T-cell (primary cell): Measurements from ENCODE around the gene ENOX1. TPM values are rescaled to one million over a fixed set of nuclear protein-coding genes. Genes with fewer than 3 reads are reported as not detected.

Experiments
- ATAC-seq, 4 experiments: fragments of 200-7000 bp in 3 of 4; fragments of 150-1000 bp in 1 of 4; cut with Tn5 transposase; replicated peaks in 1 of 4; 1 replicate in 3 of 4; 2 replicates in 1 of 4; pipeline ENCODE4 v1.10.0; 2021; ENCODE audit warnings: moderate library complexity in 3 of 4, mild to moderate bottlenecking in 2 of 4, moderate number of reproducible peaks in 1 of 4
- CTCF ChIA-PET, 2 donors: fragments of 300-600 bp; sonication (Branson Sonifier 250); formaldehyde crosslinking; loops; one replicate each; lab custom pipeline; 2022; ENCODE audit warnings: antibody characterized with exemption in 2 of 2; lab: Charles Lee
- POLR2A ChIA-PET, 2 donors: fragments of 300-600 bp; sonication (Branson Sonifier 250); formaldehyde crosslinking; loops; one replicate each; lab custom pipeline; 2022; ENCODE audit warnings: antibody characterized with exemption in 2 of 2; lab: Charles Lee
- DNase-seq, 35 experiments: peaks; one replicate each; pipeline versions ENCODE4 v3.0.0 to v3.0.0-alpha.2; 2013 to 2023
- H3K27ac ChIP-seq: one replicate; pipeline ENCODE4 v1.5.1; 2013; ENCODE audit warnings: low read length
- H3K27me3 ChIP-seq, 2 experiments: replicated peaks in 1 of 2; 1 replicate in 1 of 2; 2 replicates in 1 of 2; pipeline versions ENCODE4 v1.6.1 to v1.7.0; 2013; ENCODE audit warnings: low read length in 1 of 2, mixed read lengths in 1 of 2; ENCODE audit not compliant: control insufficient read depth in 2 of 2, insufficient read depth in 2 of 2; ENCODE audit errors: extremely low read depth in 1 of 2
- H3K36me3 ChIP-seq, 2 donors: 1 replicate in 1 of 2; 2 replicates in 1 of 2; pipeline versions ENCODE4 v1.6.1 to v1.7.0; 2013; ENCODE audit warnings: low read length in 1 of 2; ENCODE audit not compliant: control insufficient read depth in 2 of 2, insufficient read depth in 1 of 2; ENCODE audit errors: extremely low read depth in 1 of 2
- H3K4me1 ChIP-seq, 2 experiments: 1 replicate in 1 of 2; 2 replicates in 1 of 2; pipeline versions ENCODE4 v1.6.1 to v1.7.0; 2013; ENCODE audit warnings: low read length in 2 of 2, mixed read lengths in 1 of 2; ENCODE audit not compliant: insufficient read depth in 2 of 2, control insufficient read depth in 1 of 2; ENCODE audit errors: extremely low read depth in 1 of 2
- H3K4me3 ChIP-seq, 2 donors: 1 replicate in 1 of 2; 2 replicates in 1 of 2; pipeline versions ENCODE4 v1.5.1 to v1.7.0; 2013; ENCODE audit warnings: mild to moderate bottlenecking in 2 of 2, low read length in 1 of 2, moderate library complexity in 1 of 2; ENCODE audit not compliant: control insufficient read depth in 1 of 2; ENCODE audit errors: extremely low read depth in 1 of 2
- H3K9me3 ChIP-seq: 2 replicates; pipeline ENCODE4 v1.7.0; 2013
- H3K27ac Mint-ChIP-seq, 2 donors: one replicate each; pipeline ENCODE4 v1.8.0; 2020 to 2021; ENCODE audit warnings: mild to moderate bottlenecking in 2 of 2, mixed read lengths in 2 of 2
- H3K27me3 Mint-ChIP-seq, 2 donors: one replicate each; pipeline ENCODE4 v1.8.0; 2021 to 2022; ENCODE audit warnings: mixed read lengths in 2 of 2
- H3K36me3 Mint-ChIP-seq: one replicate; pipeline ENCODE4 v1.8.0; 2021; ENCODE audit warnings: mixed read lengths
- H3K4me1 Mint-ChIP-seq, 3 donors: one replicate each; pipeline ENCODE4 v1.8.0; 2020 to 2022; ENCODE audit warnings: mixed read lengths in 3 of 3, mild to moderate bottlenecking in 1 of 3
- H3K4me3 Mint-ChIP-seq, 3 donors: one replicate each; pipeline ENCODE4 v1.8.0; 2020 to 2022; ENCODE audit warnings: mild to moderate bottlenecking in 3 of 3, mixed read lengths in 3 of 3, moderate library complexity in 3 of 3
- H3K9me3 Mint-ChIP-seq, 3 donors: one replicate each; pipeline ENCODE4 v1.8.0; 2020 to 2022; ENCODE audit warnings: mixed read lengths in 3 of 3
- WGBS: methylation state at CpG from one replicate; pipeline ENCODE4 v1.1.5; 2013; ENCODE audit warnings: missing lambda C conversion rate; ENCODE audit not compliant: insufficient coverage; 5-methylcytosine and 5-hydroxymethylcytosine counted together
- total RNA-seq, 35 experiments: library from RNA in 6 of 35; stranded (reverse) in 6 of 35; fragments of 120-200 nt in 1 of 35; gene quantifications; one replicate each; pipeline versions ENCODE4 v1.2.1 to v1.2.4 and lab custom pipeline; 2013 to 2026

ENOX1 gene
- total RNA-seq, 5 donors from 2014 or later (not counting 1 experiment from before 2014, with no cell fraction given): 0.10 TPM; not detected in 4

DNA sequence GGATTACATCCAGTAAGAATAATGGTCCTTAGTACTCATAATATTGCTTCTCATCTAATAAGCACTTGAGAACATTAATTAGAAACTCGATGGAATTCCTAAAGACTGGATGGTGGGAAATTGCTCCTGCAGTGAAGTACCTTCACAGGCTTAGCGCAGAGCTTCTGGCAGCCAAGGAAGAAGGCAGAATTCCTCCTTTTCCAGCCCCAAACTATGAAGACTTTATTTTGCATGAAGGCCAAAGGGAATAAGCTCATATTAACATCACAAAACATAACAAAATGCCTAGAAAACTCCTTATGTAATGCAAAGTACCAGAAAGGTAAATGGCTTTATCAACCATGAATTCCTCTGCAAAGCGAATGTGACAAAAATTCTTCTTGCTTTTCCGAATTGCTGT lies 427.2 kb downstream of the ENOX1 start:
- no peak for ATAC-seq

DNA sequence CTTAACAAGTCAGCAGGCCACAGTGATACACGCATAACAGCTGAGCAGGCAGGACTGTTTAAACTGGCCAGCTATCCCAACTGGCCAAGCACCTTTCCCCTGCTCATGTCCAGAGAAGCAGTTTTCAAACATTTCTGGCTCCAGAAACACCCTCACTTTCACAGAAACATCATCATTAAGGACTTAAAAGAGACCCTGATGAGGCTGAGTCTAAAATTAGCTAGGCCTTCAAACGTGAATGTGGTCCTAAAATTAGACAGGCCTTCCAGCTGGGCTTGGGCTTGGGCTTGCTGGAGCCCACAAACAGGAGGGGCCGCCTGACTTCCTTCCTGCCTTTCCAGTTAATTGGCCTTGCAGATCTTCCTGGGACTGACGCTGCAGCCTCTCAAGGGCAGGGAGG lies 429.2 kb downstream of the ENOX1 start:
- Mint-ChIP-seq H3K4me3 (no peak overlapping the region), H3K9me3 (no peaks in the 10 kb centered on the region), H3K27ac (no peak overlapping the region), H3K4me1 (peaks cover 0 to 5% (median 2%) of the 10 kb centered on the region in 3 donors), H3K27me3 (no peaks in the 10 kb centered on the region), H3K36me3 (no peaks in the 10 kb centered on the region)
- ChIA-PET POLR2A (interaction anchor here in 1 of 2 donors (0.6 kb wide), 1 partner anchor 228 kb away, joined by 3 read pairs; no protein-coding TSS in a partner anchor), CTCF (no interaction called here)
- no peak for ATAC-seq
- 71% methylated on average over 2 of the region's 4 CpGs for WGBS
- Histone ChIP-seq H3K9me3 (no peaks in the 10 kb centered on the region), H3K4me1 (no peaks in the 10 kb centered on the region), H3K4me3 (no peak overlapping the region), H3K27ac (no peak overlapping the region), H3K27me3 (no peaks in the 10 kb centered on the region), H3K36me3 (no peaks in the 10 kb centered on the region)
- no peak for DNase-seq

More for the DNA sequence above, 427.2 kb downstream of the ENOX1 start:
- H3K27me3 ChIP-seq: no peaks in the 10 kb centered on the region
- DNase-seq: no peak
- H3K4me1 Mint-ChIP-seq: peaks cover 0 to 5% (median 2%) of the 10 kb centered on the region in 3 donors
- H3K27ac Mint-ChIP-seq: no peak overlapping the region
- 80% methylated on average over 1 of the region's 4 CpGs for WGBS
- H3K4me3 ChIP-seq: no peak overlapping the region
- no peak overlapping the region for H3K27ac ChIP-seq
- ChIA-PET POLR2A (no interaction called here), CTCF (no interaction called here)
- no peaks in the 10 kb centered on the region for H3K27me3 Mint-ChIP-seq
- H3K36me3 ChIP-seq: no peaks in the 10 kb centered on the region
- H3K4me3 Mint-ChIP-seq: no peak overlapping the region
- no peaks in the 10 kb centered on the region for H3K36me3 Mint-ChIP-seq
- no peaks in the 10 kb centered on the region for H3K9me3 ChIP-seq
- no peaks in the 10 kb centered on the region for H3K9me3 Mint-ChIP-seq
- no peaks in the 10 kb centered on the region for H3K4me1 ChIP-seq

DNA sequence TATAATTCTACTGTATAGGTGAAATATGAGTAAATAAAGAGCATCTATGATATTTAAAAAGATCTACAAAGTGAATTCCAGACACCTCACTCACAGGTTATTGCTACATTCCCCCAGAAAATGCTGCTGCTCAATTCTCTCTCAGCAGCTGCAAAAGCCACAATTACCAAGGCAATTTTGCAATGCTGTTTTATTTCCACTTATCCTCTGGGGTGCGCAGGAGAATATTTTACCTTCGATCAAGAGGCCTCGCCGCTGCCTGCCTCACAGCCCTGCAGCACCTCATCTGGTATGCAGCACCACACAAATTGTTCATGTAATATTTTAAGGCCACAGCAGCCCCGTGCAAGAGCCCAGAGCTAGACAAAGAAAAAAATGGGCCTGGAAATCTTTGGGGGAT lies 430.2 kb downstream of the ENOX1 start:
- ATAC-seq: no peak
- Histone ChIP-seq H3K27me3 (no peaks in the 10 kb centered on the region), H3K9me3 (no peaks in the 10 kb centered on the region), H3K27ac (no peak overlapping the region), H3K36me3 (no peaks in the 10 kb centered on the region), H3K4me1 (no peaks in the 10 kb centered on the region), H3K4me3 (no peak overlapping the region)
- no peak overlapping the region for H3K27ac Mint-ChIP-seq
- H3K9me3 Mint-ChIP-seq: no peaks in the 10 kb centered on the region
- H3K27me3 Mint-ChIP-seq: peaks cover 0 to 3% of the 10 kb centered on the region in 2 donors
- CTCF ChIA-PET: no interaction called here
- peaks cover 0 to 5% (median 2%) of the 10 kb centered on the region in 3 donors for H3K4me1 Mint-ChIP-seq
- no peak for DNase-seq
- POLR2A ChIA-PET: no interaction called here
- H3K4me3 Mint-ChIP-seq: no peak overlapping the region
- WGBS: 78% methylated on average over 5 of the region's 5 CpGs
- no peaks in the 10 kb centered on the region for H3K36me3 Mint-ChIP-seq

DNA sequence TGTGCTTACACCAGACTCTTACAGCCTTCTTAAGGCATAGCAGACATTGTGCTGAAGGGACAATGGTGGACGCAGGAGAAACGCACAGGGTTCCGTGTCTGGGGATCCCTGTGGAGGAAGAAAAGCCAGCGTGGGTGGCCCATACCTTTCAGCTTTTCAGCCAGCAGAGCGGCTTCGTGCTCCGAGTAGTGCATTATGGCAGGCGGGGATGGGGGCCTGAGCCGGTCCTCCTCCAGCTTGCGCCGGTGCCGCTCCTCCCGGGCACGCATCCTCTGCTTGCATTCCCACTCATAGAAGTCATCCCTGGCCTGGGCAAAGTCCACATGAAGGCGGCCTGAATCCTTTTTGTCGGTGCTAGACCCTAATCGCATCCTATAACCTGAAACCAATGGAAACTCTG lies 431.0 kb downstream of the ENOX1 start:
- Mint-ChIP-seq H3K9me3 (no peaks in the 10 kb centered on the region), H3K4me3 (no peak overlapping the region), H3K27ac (no peak overlapping the region), H3K4me1 (peaks cover 0 to 5% (median 2%) of the 10 kb centered on the region in 3 donors), H3K36me3 (no peaks in the 10 kb centered on the region), H3K27me3 (peaks cover 0 to 3% of the 10 kb centered on the region in 2 donors)
- Histone ChIP-seq H3K36me3 (no peaks in the 10 kb centered on the region), H3K27me3 (no peaks in the 10 kb centered on the region), H3K27ac (no peak overlapping the region), H3K4me1 (no peaks in the 10 kb centered on the region), H3K4me3 (no peak overlapping the region), H3K9me3 (no peaks in the 10 kb centered on the region)
- ChIA-PET CTCF (no interaction called here), POLR2A (no interaction called here)
- no peak for ATAC-seq
- no peak for DNase-seq
- 93% methylated on average over 17 of the region's 17 CpGs for WGBS

DNA sequence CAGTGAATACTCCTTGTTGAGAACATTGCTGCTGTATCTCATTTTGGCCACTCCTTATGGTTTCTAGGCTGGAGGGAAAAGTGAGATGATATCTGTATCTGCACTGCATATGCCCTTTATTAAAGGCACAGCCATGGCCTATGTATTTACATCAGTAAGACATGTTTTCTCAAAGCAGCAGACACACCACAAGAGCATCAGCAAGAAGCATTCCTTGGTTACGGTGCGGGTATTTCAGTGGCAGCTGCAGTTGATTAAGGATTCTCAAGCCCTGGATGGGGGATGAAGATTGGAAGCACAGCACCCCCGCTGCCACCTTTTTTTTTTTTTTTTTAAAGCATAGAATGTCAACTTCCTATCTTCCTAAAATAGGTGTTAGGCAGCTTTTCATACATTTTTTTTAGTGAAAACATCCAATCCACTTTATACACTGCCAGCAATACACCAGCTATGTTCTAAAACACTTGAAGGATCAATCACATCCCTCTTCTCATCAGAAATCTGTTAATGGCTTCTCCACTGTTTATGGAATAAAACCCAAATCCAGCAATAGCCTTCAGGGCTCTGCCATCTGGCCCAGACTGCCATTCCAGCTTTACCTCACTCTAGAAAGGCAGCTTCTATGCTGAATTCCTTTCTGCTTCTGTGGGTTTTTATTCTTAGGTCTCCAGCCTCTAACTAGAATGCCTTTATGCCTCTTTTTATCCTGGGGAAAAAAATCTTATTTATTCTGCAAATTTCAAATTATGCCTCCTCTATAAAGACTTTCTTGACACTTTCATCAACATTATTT lies 432.4 kb downstream of the ENOX1 start:
- Mint-ChIP-seq H3K27ac (no peak overlapping the region), H3K9me3 (no peaks in the 10 kb centered on the region), H3K4me3 (no peak overlapping the region), H3K36me3 (no peaks in the 10 kb centered on the region), H3K27me3 (peaks cover 0 to 3% of the 10 kb centered on the region in 2 donors), H3K4me1 (peaks cover 0 to 5% (median 2%) of the 10 kb centered on the region in 3 donors)
- ChIA-PET CTCF (no interaction called here), POLR2A (no interaction called here)
- H3K4me3 ChIP-seq: no peak overlapping the region
- no peaks in the 10 kb centered on the region for H3K9me3 ChIP-seq
- no peaks in the 10 kb centered on the region for H3K27me3 ChIP-seq
- ATAC-seq: no peak
- no peak for DNase-seq
- no CpG with 5 or more reads among the region's 3 CpGs for WGBS
- H3K27ac ChIP-seq: no peak overlapping the region
- H3K4me1 ChIP-seq: no peaks in the 10 kb centered on the region
- no peaks in the 10 kb centered on the region for H3K36me3 ChIP-seq

DNA sequence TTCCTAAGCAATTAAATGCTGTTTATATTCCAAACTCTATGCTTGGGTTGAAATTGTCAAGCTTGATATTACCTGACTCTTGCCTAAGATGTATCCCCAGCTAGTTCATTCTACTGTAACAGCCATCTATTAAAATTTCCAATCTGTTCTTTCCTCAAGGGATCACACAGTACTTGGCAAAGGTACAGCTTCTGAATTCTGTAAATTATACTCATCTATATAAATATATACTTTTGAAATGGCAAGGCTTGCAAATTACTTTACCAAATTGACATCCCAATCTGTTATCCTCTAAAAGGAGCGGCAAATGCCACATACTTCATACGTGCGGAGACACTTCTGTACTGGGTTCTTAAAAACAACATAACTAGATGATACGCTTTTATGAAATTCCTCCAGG lies 433.1 kb downstream of the ENOX1 start:
- ATAC-seq (no peak), DNase-seq (no peak)
- Histone ChIP-seq H3K27ac (no peak overlapping the region), H3K27me3 (no peaks in the 10 kb centered on the region), H3K4me1 (no peaks in the 10 kb centered on the region), H3K9me3 (no peaks in the 10 kb centered on the region), H3K4me3 (no peak overlapping the region), H3K36me3 (no peaks in the 10 kb centered on the region)
- H3K36me3 Mint-ChIP-seq: no peaks in the 10 kb centered on the region
- peaks cover 0 to 5% (median 2%) of the 10 kb centered on the region in 3 donors for H3K4me1 Mint-ChIP-seq
- no peak overlapping the region for H3K4me3 Mint-ChIP-seq
- H3K27me3 Mint-ChIP-seq: peaks cover 0 to 3% of the 10 kb centered on the region in 2 donors
- CTCF ChIA-PET: no interaction called here
- POLR2A ChIA-PET: no interaction called here
- no peaks in the 10 kb centered on the region for H3K9me3 Mint-ChIP-seq
- WGBS: no CpG with 5 or more reads among the region's 4 CpGs
- no peak overlapping the region for H3K27ac Mint-ChIP-seq
